Glomerular visceral epithelial cell (primary cell): ENCODE measurements around the gene S100A5.
A peak's percentile ranks its signal among the peaks of the same experiment; 100 is the strongest.

Experiments
- DNase-seq: peaks from one replicate; pipeline ENCODE4 v3.0.0-alpha.2; 2016; ENCODE audit errors: extremely low spot score

The S100A5 gene

GRCh38 chr1:153507926-153508583, 32.7 kb downstream of the S100A5 start:
- no peak for DNase-seq

- DNase-seq: peak; percentile 71
Observed at GRCh38 chr1:153506831-153507413, 33.8 kb downstream of the S100A5 start.

- no peak for DNase-seq
Observed at GRCh38 chr1:153506386-153506785, 34.3 kb downstream of the S100A5 start.

- no peak for DNase-seq
Observed at GRCh38 chr1:153505576-153505975, 35.2 kb downstream of the S100A5 start.

DNA sequence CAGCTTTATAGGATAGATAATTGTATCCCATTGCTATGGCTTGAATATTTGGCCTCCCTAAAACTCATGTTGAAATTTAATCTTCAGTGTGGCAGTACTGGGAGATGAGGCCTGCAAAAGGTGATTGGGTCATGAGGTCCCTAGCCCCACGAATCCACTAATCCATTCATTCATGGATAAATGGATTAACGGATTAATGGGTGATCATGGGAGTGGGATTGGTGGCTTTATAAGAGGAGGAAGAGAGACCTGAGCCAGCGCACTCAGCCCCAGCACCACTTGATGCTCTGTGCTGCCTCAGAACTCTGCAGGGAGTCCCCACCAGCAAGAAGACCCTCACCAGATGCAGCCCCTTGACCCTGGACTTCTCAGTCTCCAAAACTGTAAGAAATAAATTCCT, 37.0 kb downstream of the S100A5 start:
- no peak for DNase-seq

- DNase-seq: no peak
Observed at GRCh38 chr1:153498746-153499145, 42.0 kb downstream of the S100A5 start.

GRCh38 chr1:153495536-153495935, 45.2 kb downstream of the S100A5 start:
- no peak for DNase-seq

DNA sequence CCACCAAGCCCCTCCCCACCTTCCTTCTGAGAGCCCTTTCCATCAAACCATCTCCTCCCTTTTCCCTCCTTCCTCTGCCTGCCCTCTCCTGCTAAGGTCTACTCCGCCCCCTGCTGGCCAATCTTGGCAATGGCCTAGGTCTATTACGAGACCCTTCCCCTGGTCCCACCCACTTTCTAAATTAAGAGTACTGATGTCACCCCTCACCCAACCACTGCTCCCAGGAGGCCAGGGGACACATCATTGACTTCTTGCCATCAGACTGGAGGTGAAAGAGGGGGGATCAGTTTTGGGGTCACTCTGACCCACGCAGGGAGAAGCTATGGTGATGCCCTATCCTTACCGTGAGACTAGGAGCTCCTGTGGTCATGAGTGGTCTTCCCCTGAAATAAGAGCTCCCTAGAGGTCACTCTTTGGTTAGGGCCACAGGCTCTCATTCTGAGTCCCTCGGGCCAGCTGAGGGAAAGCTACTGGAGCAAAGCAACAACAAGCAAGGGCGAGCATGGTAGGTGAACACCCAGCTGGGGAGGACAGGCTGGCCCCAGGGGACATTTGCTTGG, 45.7 kb downstream of the S100A5 start:
- peak; percentile 64 for DNase-seq

DNA sequence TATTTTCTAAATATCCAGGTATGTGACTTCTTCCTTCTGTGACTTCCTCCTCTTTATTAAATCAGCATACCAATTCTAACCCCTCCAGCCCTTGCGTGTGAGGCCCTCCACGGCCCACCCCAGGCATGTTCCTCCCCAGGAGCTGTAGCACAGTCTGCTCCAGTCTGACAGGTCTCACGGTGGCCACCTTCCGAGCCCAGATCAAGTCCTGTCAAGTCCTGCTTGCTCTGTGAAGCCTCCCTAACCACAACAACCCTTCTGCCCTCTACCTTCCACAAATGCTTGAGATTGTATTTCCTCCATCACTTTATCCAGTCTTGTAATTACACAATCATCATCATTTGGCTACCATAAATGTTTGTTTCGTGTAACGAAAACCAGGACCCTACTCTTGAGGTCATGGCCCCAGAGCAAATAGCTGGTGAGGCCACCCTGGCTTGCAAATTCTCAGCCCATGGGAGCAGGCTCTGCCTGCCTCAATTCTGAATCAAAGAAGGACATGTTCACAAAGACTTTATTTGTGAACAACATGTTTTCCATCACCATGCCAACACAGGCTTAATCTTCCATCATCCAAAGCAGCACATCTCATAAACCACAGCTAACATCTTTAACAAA, 47.3 kb downstream of the S100A5 start:
- no peak for DNase-seq

DNA sequence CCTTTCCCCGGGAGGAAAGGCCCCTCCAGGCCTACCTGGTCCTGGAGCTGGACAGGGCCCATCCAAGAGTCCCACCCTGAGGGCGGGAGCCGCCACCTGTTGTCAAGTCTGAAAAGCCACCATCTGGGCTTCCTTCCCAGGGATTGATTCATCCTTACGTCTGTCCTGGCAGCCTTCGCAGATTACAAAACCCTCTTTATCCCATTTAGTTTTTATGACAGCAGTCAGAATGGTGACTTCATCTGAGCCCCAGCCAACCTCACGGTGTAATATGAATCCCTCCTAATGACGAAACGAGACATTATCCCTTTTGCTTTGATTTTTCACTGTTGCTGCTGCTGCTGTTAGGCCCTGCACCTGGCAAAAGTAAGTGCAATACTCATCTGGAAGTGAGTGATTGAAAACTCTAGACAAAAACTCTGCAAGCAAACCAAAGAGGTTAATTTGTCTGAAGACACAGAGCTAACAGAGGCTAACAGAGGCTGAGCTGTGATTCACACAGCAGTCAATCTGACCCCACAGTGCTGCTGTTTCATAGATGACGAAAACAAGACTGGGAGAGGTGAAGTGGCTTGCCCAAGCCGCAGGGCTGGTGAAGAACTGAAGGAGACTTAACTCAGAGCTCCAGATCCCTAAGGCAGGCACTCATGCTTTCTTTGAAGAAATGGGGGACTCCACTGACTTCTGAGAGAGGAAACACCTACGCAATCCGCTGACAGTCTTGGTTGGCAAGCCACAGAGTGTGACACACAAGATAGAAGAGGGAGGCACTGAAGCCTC, 50.3 kb downstream of the S100A5 start:
- peak; percentile 31 for DNase-seq

DNA sequence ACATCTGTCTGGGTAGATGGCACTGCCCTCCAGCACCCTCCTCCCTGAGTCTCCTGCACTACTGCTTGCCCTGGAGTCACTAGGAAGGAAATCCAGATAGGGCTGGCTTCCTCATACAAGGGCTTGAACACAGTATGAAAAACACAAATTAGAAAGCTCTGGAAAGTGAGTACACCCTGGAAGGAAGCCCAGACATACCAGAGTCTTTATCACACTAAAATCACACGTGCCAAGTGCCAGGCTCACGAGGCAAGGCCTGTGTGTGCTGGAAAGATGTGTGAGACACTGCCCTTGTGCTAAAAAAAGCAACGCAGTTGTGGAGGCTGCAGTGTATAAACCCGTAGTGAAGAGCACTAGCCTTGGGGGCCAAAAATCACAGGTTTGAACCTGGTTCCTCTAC, 52.0 kb downstream of the S100A5 start:
- DNase-seq: no peak

DNA sequence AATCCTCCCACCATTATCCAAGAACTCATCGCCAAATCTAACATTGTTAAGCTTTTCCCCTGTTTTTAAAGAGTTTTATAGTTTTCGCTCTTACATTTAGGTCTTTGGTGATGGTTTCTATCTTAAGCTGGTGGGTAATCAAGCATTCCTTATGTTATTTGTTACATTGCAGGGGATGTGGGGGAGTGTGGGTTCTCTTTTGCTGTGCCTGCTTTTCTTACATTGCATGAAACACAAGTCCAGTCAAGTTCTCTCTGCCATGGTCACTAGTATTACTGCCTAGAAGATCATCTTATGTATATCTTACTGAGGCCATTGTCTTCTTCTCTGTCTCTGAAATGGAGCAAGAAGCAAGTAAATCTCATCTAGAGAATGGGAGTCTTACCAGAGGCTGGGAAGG, 53.0 kb downstream of the S100A5 start:
- DNase-seq: no peak
